Suprapubic skin (tissue), 4 donors: ENCODE data around the gene UVSSA. TPM values are rescaled to one million over a fixed set of nuclear protein-coding genes. Genes with fewer than 3 reads are reported as not detected.

Experiments
- DNase-seq, 2 donors: peaks; one replicate each; pipeline ENCODE4 v3.0.0-alpha.2; 2019; ENCODE audit warnings: low spot score in 2 of 2
- H3K27ac ChIP-seq: fragments of 200-600 bp; sonication (generic); one replicate; pipeline ENCODE4 v1.5.1; 2019
- H3K27me3 ChIP-seq: fragments of 200-600 bp; sonication (generic); one replicate; pipeline ENCODE4 v1.5.1; 2019
- H3K36me3 ChIP-seq: fragments of 200-600 bp; sonication (generic); one replicate; pipeline ENCODE4 v1.5.1; 2019
- H3K4me1 ChIP-seq: fragments of 200-600 bp; sonication (generic); one replicate; pipeline ENCODE4 v1.5.1; 2019
- H3K4me3 ChIP-seq: fragments of 200-600 bp; sonication (generic); one replicate; pipeline ENCODE4 v1.5.1; 2019; ENCODE audit warnings: mild to moderate bottlenecking
- H3K9me3 ChIP-seq: fragments of 200-600 bp; sonication (generic); one replicate; pipeline ENCODE4 v1.5.1; 2019
- EP300 ChIP-seq: sonication (generic); formaldehyde crosslinking; IDR thresholded peaks from one replicate; pipeline ENCODE4 v1.6.1; 2017; ENCODE audit warnings: antibody characterized with exemption
- POLR2A ChIP-seq, 2 donors: fragments of 450-650 bp; IDR thresholded peaks; one replicate each; pipeline ENCODE4 v1.6.1; 2017; ENCODE audit warnings: antibody characterized with exemption in 2 of 2, mild to moderate bottlenecking in 2 of 2, moderate library complexity in 2 of 2
- POLR2AphosphoS5 ChIP-seq, 3 donors: sonication (generic); formaldehyde crosslinking; IDR thresholded peaks; one replicate each; pipeline ENCODE4 v1.6.1; 2017; ENCODE audit warnings: antibody characterized with exemption in 3 of 3
- WGBS: methylation state at CpG from one replicate; pipeline ENCODE4 v1.1.5; 2018; 5-methylcytosine and 5-hydroxymethylcytosine counted together
- total RNA-seq, 4 donors: library from RNA; depleted of rRNA; stranded (reverse); fragments of >200 nt; gene quantifications; one replicate each; pipeline ENCODE4 v1.1.0, GENCODE V29; 2016
- TF ChIP-seq, protein P1 (sequence below), 2 donors: fragments of 200-600 bp in 1 of 2; fragments of 450-650 bp in 1 of 2; sonication (generic) in 1 of 2; IDR thresholded peaks; one replicate each; pipeline ENCODE4 v1.5.1; 2016 to 2019; ENCODE audit warnings: antibody characterized with exemption in 2 of 2, mild to moderate bottlenecking in 1 of 2, moderate library complexity in 1 of 2

Gene UVSSA, protein sequence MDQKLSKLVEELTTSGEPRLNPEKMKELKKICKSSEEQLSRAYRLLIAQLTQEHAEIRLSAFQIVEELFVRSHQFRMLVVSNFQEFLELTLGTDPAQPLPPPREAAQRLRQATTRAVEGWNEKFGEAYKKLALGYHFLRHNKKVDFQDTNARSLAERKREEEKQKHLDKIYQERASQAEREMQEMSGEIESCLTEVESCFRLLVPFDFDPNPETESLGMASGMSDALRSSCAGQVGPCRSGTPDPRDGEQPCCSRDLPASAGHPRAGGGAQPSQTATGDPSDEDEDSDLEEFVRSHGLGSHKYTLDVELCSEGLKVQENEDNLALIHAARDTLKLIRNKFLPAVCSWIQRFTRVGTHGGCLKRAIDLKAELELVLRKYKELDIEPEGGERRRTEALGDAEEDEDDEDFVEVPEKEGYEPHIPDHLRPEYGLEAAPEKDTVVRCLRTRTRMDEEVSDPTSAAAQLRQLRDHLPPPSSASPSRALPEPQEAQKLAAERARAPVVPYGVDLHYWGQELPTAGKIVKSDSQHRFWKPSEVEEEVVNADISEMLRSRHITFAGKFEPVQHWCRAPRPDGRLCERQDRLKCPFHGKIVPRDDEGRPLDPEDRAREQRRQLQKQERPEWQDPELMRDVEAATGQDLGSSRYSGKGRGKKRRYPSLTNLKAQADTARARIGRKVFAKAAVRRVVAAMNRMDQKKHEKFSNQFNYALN
- 100 to 1,000 TPM in 1 of 4 donors, 10 to 100 TPM in 3; 16.2 to 107 (median 24.9) TPM for total RNA-seq

DNA sequence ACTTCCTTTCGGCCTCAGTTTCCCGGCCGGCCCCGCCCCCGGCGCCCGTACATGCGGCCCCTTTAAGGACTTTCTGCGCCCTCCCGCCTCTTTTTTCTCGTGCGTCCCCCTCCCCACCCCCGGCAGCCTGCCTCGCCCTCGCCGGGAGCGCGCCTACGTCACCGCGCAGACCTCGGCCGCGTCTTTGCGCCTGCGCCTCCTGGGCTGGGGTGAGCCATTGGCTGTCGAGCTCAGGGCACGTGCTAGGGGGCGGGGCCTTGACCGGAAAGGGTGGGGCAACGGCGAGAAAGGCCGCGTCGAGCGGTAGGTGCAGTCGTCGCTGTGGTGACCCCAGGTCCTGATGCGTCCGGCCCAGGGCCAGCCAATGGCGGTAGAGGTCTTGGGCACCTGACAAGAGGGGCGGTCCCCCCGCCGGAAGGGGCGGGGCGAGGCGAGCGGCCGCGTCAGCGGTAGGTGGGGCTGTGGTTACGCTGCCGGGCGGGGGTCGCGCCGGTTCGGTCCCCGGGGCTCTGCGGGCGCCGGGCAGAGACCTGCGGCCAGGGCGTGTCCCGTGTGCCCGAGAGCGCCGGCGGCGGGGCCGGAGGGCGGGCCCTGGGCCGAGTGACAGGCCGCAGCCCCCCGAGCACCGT, at the start of gene UVSSA:
TSS of gene UVSSA (plus strand) at position 428 of the 629 bp plus-strand sequence. CDS start 884 bp downstream, outside the sequence.
- DNase-seq = peak; percentile 100
- peak within 1 kb of the TSS; percentile 100 for H3K27ac ChIP-seq
- peak in 1 of 2 donors; percentile 82 for TF ChIP-seq POLR2A (IDR thresholded peaks at IDR 0.05)
- TF ChIP-seq EP300 = no peak
- TF ChIP-seq, protein P1, sequence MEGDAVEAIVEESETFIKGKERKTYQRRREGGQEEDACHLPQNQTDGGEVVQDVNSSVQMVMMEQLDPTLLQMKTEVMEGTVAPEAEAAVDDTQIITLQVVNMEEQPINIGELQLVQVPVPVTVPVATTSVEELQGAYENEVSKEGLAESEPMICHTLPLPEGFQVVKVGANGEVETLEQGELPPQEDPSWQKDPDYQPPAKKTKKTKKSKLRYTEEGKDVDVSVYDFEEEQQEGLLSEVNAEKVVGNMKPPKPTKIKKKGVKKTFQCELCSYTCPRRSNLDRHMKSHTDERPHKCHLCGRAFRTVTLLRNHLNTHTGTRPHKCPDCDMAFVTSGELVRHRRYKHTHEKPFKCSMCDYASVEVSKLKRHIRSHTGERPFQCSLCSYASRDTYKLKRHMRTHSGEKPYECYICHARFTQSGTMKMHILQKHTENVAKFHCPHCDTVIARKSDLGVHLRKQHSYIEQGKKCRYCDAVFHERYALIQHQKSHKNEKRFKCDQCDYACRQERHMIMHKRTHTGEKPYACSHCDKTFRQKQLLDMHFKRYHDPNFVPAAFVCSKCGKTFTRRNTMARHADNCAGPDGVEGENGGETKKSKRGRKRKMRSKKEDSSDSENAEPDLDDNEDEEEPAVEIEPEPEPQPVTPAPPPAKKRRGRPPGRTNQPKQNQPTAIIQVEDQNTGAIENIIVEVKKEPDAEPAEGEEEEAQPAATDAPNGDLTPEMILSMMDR (IDR thresholded peaks at IDR 0.05) = no peak
- TF ChIP-seq POLR2AphosphoS5 (IDR thresholded peaks at IDR 0.05) = peak; percentile 6 to 97 (median 12)
- no peaks in the 10 kb centered on the region for H3K9me3 ChIP-seq
- H3K4me3 ChIP-seq = peak within 1 kb of the TSS; percentile 77
- peaks cover 41% of the 10 kb centered on the region for H3K4me1 ChIP-seq
- peaks cover 11% of the 10 kb centered on the region for H3K36me3 ChIP-seq
- no peaks in the 10 kb centered on the region for H3K27me3 ChIP-seq
- WGBS = 1% methylated on average over 37 of the region's 76 CpGs

DNA sequence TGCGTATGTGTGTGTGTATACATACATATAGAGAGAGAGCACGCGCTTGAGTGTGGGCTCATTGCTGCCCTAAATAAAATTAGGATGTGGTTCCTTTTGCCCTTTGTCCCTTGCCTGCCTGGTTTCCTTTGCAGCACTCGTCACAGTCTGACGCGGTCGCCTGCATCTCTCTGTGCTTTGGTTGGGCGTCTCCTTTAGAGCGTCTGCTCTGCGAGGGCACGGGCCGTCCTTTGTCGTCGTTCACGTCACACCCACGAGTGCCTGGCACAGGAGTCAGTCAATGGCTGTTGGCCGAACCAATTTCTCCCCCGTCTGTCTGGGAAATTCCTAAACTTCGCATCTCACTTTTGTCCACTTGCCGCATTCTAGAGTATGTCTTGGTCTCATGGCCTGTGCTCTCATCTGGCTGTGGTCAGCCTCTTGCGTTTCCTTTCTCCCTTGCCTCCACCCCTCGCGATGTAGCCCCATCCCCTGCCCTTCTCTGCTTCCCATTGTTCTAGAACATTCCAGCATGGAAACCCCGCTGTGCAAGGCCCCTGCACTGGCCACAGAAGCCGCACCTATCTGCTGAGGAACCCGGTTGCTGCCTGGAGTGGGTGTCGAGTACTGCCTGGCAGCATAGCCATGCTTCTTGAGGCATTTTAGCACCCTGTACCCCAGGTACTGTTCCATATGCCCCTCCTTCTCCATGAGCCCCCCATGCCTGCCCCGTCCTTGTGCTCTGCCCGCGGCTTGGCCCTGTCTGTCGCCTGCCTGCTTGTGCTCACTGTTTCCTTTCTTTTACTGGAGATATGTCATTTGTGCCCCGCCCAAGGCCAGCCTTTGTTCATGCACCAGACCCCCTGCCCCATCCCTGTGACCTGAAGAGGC, 49.3 kb upstream of the UVSSA start:
- 75% methylated on average over 32 of the region's 32 CpGs for WGBS
- Histone ChIP-seq H3K36me3 (peaks cover 30% of the 10 kb centered on the region), H3K9me3 (no peaks in the 10 kb centered on the region), H3K4me1 (peaks cover 45% of the 10 kb centered on the region), H3K27ac (no peak overlapping the region), H3K4me3 (no peak overlapping the region), H3K27me3 (no peaks in the 10 kb centered on the region)
- no peak for TF ChIP-seq EP300
- no peak for TF ChIP-seq POLR2A (IDR thresholded peaks at IDR 0.05)
- peak in 1 of 2 donors; percentile 67 for DNase-seq

DNA sequence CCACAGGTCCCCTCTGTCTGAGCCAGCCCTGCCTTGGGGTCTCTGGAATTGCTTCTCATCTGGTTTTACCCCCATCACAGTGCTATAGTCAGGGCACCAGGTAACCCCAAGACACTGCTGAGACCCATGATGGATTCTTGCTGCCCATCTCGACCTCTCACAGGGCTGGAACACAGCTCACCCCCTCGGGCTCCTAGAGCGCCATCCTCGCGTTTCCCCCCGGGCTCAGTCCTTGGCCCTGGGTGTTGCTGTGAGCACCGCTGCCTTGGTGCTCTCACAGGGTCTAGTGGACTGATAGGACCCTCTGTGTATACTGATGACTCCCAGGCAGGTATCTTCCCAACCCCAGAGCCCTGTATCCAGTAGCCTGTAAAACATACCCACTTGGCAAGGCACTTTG, 48.5 kb upstream of the UVSSA start:
- no peak overlapping the region for H3K4me3 ChIP-seq
- DNase-seq = peak in 1 of 2 donors; percentile 48
- peaks cover 44% of the 10 kb centered on the region for H3K4me1 ChIP-seq
- TF ChIP-seq POLR2A (IDR thresholded peaks at IDR 0.05) (no peak), POLR2AphosphoS5 (IDR thresholded peaks at IDR 0.05) (no peak), EP300 (no peak)
- TF ChIP-seq, protein P1 (IDR thresholded peaks at IDR 0.05) = no peak
- WGBS = 95% methylated on average over 7 of the region's 7 CpGs
- no peaks in the 10 kb centered on the region for H3K9me3 ChIP-seq
- H3K27me3 ChIP-seq = no peaks in the 10 kb centered on the region
- peaks cover 30% of the 10 kb centered on the region for H3K36me3 ChIP-seq
- no peak overlapping the region for H3K27ac ChIP-seq

DNA sequence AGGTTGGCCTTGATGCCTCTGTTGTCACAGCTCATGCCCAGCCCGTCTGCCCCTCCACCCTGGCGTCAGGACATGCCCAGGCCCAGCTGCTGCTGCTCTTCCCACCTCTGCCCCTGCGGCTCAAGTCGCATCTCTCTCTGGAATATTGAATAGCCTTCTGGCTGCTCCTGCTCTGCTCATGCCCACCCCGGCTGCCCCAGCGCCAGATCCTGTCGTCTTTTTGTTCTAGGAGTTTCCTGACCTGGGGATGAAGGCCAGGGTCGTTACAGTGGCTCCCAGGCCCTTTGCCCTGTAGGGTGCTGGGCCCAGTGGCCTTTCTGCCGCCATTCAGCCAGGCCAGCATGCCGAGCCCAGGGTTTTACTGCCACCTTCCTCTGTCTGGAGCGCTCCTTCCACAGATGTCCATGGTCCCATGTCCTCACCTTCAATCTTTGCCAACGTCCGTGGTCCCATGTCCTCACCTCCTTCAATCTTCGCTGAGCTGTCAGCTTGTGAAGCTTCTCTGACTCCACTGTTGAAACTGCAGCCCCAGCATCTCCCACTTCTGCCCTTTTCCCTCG, 47.6 kb upstream of the UVSSA start:
- peaks cover 35% of the 10 kb centered on the region for H3K4me1 ChIP-seq
- no peaks in the 10 kb centered on the region for H3K27me3 ChIP-seq
- peaks cover 31% of the 10 kb centered on the region for H3K36me3 ChIP-seq
- H3K9me3 ChIP-seq = no peaks in the 10 kb centered on the region
- 74% methylated on average over 15 of the region's 15 CpGs for WGBS
- peak in 1 of 2 donors; percentile 51 for DNase-seq
- no peak overlapping the region for H3K27ac ChIP-seq
- no peak overlapping the region for H3K4me3 ChIP-seq
- TF ChIP-seq POLR2A (IDR thresholded peaks at IDR 0.05) = no peak
- TF ChIP-seq EP300 = no peak
- no peak for TF ChIP-seq POLR2AphosphoS5 (IDR thresholded peaks at IDR 0.05)
- TF ChIP-seq, protein P1 (IDR thresholded peaks at IDR 0.05) = no peak
